ENCODE results near the gene XAB2.

Gene XAB2

GRCh38 chr19:7633698-7634097 is 4.4 kb upstream of the XAB2 start, which contains the start of gene PCP2:
Gene PCP2 (minus strand): TSS chr19:7633719. CDS start chr19:7633457, 262 bp downstream.
- Histone ChIP-seq H3K9me2 (replicated peaks; ENCODE audit: insufficient read depth, low read length) (no peaks in the 10 kb centered on the region), H3K4me2 (ENCODE audit: low read depth, low read length, poor library complexity, severe bottlenecking) (no peak within 1 kb of the TSS)

GRCh38 chr19:7632340-7633203 is 3.2 kb upstream of the XAB2 start:
- no peak overlapping the region for H3K9ac ChIP-seq (ENCODE audit: low read length)
- no peaks in the 10 kb centered on the region for H3K9me2 ChIP-seq (replicated peaks; ENCODE audit: insufficient read depth, low read length)
- no peak for TF ChIP-seq CTCF (IDR thresholded peaks at IDR 0.05; ENCODE audit: insufficient read depth, low read length, poor library complexity, severe bottlenecking)

More at GRCh38 chr19:7633698-7634097, 4.4 kb upstream of the XAB2 start, which contains the start of gene PCP2:
- Histone ChIP-seq H3K27me3 (ENCODE audit: low read length) (no peaks in the 10 kb centered on the region), H3K4me3 (ENCODE audit: insufficient read depth, low read length, poor library complexity, severe bottlenecking) (no peak within 1 kb of the TSS), H2AFZ (ENCODE audit: low read depth, low read length, severe bottlenecking) (no peak within 1 kb of the TSS), H3K79me2 (ENCODE audit: insufficient read depth, low read length) (peaks cover 26% of the 10 kb centered on the region), H4K20me1 (ENCODE audit: low read depth, low read length) (no peaks in the 10 kb centered on the region), H3K9me3 (ENCODE audit: insufficient read depth, low read length) (no peaks in the 10 kb centered on the region), H3K36me3 (ENCODE audit: low read length) (no peaks in the 10 kb centered on the region), H3K9ac (ENCODE audit: low read length) (no peak within 1 kb of the TSS), H3F3A (ENCODE audit: insufficient read depth) (no peaks in the 10 kb centered on the region), H3K27ac (ENCODE audit: low read depth, low read length) (no peak within 1 kb of the TSS)
- no peak for TF ChIP-seq EZH2phosphoT487 (conservative IDR thresholded peaks at IDR 0.05; ENCODE audit: low read length)
- no peak for TF ChIP-seq CTCF (IDR thresholded peaks at IDR 0.05; ENCODE audit: insufficient read depth, low read length, poor library complexity, severe bottlenecking)

GRCh38 chr19:7631577-7631976 is 2.2 kb upstream of the XAB2 start:
- no peaks in the 10 kb centered on the region for H3F3A ChIP-seq (ENCODE audit: insufficient read depth)
- no peak overlapping the region for H2AFZ ChIP-seq (ENCODE audit: low read depth, low read length, severe bottlenecking)
- H3K4me2 ChIP-seq (ENCODE audit: low read depth, low read length, poor library complexity, severe bottlenecking) = no peak overlapping the region
- H3K9ac ChIP-seq (ENCODE audit: low read length) = no peak overlapping the region
- no peaks in the 10 kb centered on the region for H3K9me2 ChIP-seq (replicated peaks; ENCODE audit: insufficient read depth, low read length)
- H3K36me3 ChIP-seq (ENCODE audit: low read length) = no peaks in the 10 kb centered on the region
- TF ChIP-seq EZH2phosphoT487 (conservative IDR thresholded peaks at IDR 0.05; ENCODE audit: low read length) = no peak
- TF ChIP-seq CTCF (IDR thresholded peaks at IDR 0.05; ENCODE audit: insufficient read depth, low read length, poor library complexity, severe bottlenecking) = no peak
- no peaks in the 10 kb centered on the region for H4K20me1 ChIP-seq (ENCODE audit: low read depth, low read length)
- no peaks in the 10 kb centered on the region for H3K9me3 ChIP-seq (ENCODE audit: insufficient read depth, low read length)
- H3K4me3 ChIP-seq (ENCODE audit: insufficient read depth, low read length, poor library complexity, severe bottlenecking) = no peak overlapping the region
- H3K27me3 ChIP-seq (ENCODE audit: low read length) = no peaks in the 10 kb centered on the region
- H3K79me2 ChIP-seq (ENCODE audit: insufficient read depth, low read length) = peaks cover 39% of the 10 kb centered on the region
- H3K27ac ChIP-seq (ENCODE audit: low read depth, low read length) = no peak overlapping the region

More at GRCh38 chr19:7632340-7633203, 3.2 kb upstream of the XAB2 start:
- H3F3A ChIP-seq (ENCODE audit: insufficient read depth) = no peaks in the 10 kb centered on the region
- no peaks in the 10 kb centered on the region for H4K20me1 ChIP-seq (ENCODE audit: low read depth, low read length)
- no peak overlapping the region for H3K4me3 ChIP-seq (ENCODE audit: insufficient read depth, low read length, poor library complexity, severe bottlenecking)
- no peaks in the 10 kb centered on the region for H3K9me3 ChIP-seq (ENCODE audit: insufficient read depth, low read length)
- no peaks in the 10 kb centered on the region for H3K27me3 ChIP-seq (ENCODE audit: low read length)
- H3K79me2 ChIP-seq (ENCODE audit: insufficient read depth, low read length) = peaks cover 35% of the 10 kb centered on the region
- no peak overlapping the region for H3K27ac ChIP-seq (ENCODE audit: low read depth, low read length)
- no peak overlapping the region for H3K4me2 ChIP-seq (ENCODE audit: low read depth, low read length, poor library complexity, severe bottlenecking)
- no peak overlapping the region for H2AFZ ChIP-seq (ENCODE audit: low read depth, low read length, severe bottlenecking)
- no peaks in the 10 kb centered on the region for H3K36me3 ChIP-seq (ENCODE audit: low read length)
